HG02981 (cell line): Measurements from ENCODE around the gene LYST.
"Not testable (repeated sequence)": the region's sequence is repeated elsewhere in the genome, so short reads cannot be mapped to it uniquely, and the experiment has no call there.

Experiments
- ATAC-seq: cut with Tn5 transposase; IDR thresholded peaks from one replicate; pipeline ENCODE4 v1.9.1; 2021; ENCODE audit warnings: mild to moderate bottlenecking, moderate library complexity; ENCODE audit not compliant: unreplicated experiment

Gene LYST

GRCh38 chr1:235766794-235767285 lies 99.9 kb downstream of the LYST start:
- ATAC-seq, result no peak

- peak; percentile 44 for ATAC-seq
Observed at GRCh38 chr1:235763962-235764361, 102.7 kb downstream of the LYST start.

GRCh38 chr1:235759336-235759735 lies 107.4 kb downstream of the LYST start:
- ATAC-seq, result no peak

- no peak for ATAC-seq
Observed at GRCh38 chr1:235758931-235759330, 107.8 kb downstream of the LYST start.

- no peak for ATAC-seq
Observed at GRCh38 chr1:235757587-235758096, 109.1 kb downstream of the LYST start.

GRCh38 chr1:235754186-235754585 lies 112.5 kb downstream of the LYST start:
- not testable (repeated sequence) for ATAC-seq

- no peak for ATAC-seq
Observed at GRCh38 chr1:235749755-235750300, 116.9 kb downstream of the LYST start.

GRCh38 chr1:235748747-235749146 lies 118.0 kb downstream of the LYST start:
- ATAC-seq, result no peak

GRCh38 chr1:235746245-235746644 lies 120.5 kb downstream of the LYST start:
- no peak for ATAC-seq

- ATAC-seq, result no peak
Observed at GRCh38 chr1:235745503-235746136, 121.1 kb downstream of the LYST start.

- ATAC-seq, result no peak
Observed at GRCh38 chr1:235742914-235743599, 123.6 kb downstream of the LYST start.

GRCh38 chr1:235741294-235741693 lies 125.4 kb downstream of the LYST start:
- no peak for ATAC-seq

GRCh38 chr1:235739631-235740030 lies 127.1 kb downstream of the LYST start:
- no peak for ATAC-seq

- no peak for ATAC-seq
Observed at GRCh38 chr1:235739124-235739523, 127.6 kb downstream of the LYST start.

- no peak for ATAC-seq
Observed at GRCh38 chr1:235737751-235738150, 129.0 kb downstream of the LYST start.

GRCh38 chr1:235736263-235736662 lies 130.4 kb downstream of the LYST start:
- ATAC-seq, result no peak

- no peak for ATAC-seq
Observed at GRCh38 chr1:235735621-235736020, 131.1 kb downstream of the LYST start.

- ATAC-seq, result no peak
Observed at GRCh38 chr1:235734335-235734734, 132.4 kb downstream of the LYST start.

- ATAC-seq, result no peak
Observed at GRCh38 chr1:235730007-235730406, 136.7 kb downstream of the LYST start.

GRCh38 chr1:235726557-235726956 lies 140.1 kb downstream of the LYST start:
- ATAC-seq, result no peak

GRCh38 chr1:235725434-235725833 lies 141.3 kb downstream of the LYST start:
- no peak for ATAC-seq

- ATAC-seq, result no peak
Observed at GRCh38 chr1:235724730-235725129, 142.0 kb downstream of the LYST start.
